ENCODE measurements around the gene RNF121.

The RNF121 gene

DNA sequence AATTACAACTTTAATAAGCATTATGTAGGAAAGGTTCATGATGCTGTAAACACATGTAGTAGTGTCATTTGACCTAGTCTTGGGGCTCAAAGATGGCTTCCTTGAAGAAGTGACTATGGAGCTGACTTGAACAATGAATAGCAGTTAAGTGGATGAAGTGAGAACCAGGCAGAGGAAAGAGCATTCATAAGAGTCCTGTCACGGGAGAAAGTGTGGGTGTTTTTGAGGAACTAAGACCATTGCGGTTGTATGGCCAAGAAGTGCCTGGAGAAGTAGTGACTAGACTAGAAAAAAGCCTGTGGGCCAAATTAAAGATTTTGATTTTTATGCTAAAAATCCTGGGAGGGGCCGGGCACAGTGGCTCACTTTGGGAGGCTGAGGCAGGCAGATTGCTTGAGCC lies 62.6 kb downstream of the RNF121 start:
- DNase-seq: no peak

DNA sequence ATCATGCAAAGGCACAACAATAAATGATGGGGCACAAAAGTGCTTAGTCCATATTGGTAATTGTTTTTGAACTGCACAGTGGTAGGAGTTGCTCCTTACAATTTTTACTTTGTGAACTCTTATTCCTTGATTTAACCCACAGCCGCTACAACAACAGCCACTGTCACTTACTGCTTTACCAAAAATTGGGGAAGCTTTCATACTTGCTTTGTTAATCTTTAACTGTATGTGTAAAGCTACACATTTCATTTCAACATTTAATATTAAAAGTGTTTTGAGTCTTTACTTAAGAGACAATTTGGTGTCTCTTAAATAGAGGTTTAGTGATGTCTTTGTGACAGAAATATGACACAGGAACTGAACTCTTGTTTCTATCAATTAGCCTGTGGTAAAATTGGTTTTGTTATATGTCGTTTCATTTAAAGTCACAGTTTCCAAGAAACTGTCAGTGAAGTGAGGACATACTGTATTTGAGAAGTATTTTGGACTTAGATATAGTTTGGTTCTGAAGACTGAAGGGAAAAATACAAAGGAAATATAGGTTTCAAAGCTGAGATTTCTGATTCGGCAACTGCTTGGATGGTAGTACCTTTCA lies 63.4 kb downstream of the RNF121 start:
- no peak for DNase-seq

DNA sequence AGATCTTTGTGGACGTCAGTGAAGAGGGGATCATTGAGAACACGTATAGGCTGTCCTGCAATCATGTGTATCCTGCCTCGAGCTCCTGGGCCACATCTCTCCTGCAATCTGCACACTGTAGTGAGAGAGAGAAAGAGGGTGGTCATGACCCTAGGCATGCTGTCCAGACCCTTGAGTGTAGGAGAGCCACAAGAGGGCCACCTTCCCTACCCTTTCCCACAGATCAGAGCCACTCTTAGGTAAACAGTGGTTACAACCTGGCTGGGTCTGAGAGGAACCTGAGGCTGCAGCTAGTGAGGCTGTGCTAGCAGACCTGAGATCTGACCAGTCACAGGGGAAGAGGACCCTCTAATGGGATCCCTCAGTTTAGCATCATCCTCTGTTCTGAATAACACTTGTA lies 65.9 kb downstream of the RNF121 start:
- no peak for DNase-seq

DNA sequence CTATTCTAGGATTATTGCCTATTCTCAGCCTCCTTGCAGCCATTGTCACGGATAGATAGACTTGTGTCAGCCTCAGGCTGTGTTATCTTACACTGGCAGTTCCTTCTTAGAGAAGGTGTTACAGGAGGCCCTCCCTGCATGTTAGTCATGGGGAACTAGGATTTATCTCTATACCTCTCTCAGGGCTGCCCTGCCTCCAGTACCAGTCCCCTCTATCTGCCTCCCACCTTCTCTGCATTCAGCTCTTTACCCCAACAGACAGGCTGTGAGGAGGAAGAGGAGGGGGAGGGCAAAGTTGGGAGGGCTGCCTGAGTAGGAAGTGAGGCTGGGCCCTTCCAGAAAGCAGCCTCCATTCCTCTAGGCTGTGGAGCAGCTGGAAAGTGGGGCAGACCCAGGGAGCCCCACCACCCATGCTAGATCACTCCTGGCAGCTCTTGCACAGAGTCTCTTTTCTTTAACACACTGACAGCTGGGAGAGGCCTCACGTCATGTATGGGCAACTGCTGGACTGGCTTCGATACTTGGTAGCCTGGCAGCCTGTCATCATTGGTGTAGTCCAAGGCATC lies 67.0 kb downstream of the RNF121 start:
- DNase-seq: no peak

DNA sequence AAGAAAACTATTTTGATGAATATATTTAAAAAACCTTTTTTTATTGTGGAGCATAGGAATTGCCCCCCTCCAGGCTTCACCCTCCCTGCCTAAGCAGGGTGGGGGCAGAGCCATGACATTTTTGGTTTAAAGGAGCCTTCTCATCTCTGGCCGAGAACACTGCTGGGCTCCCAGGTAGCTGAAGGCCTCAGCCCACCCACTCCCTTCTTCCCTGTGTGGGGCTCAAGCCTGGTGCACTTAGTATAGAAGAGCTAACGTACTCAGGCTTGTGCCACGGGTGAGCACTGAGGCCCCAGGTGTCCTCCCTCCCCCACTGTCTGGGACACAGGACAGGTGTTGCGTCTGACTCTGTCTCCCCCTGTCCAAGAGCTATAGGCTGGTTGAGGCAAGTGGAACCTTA lies 67.7 kb downstream of the RNF121 start:
- DNase-seq: no peak

DNA sequence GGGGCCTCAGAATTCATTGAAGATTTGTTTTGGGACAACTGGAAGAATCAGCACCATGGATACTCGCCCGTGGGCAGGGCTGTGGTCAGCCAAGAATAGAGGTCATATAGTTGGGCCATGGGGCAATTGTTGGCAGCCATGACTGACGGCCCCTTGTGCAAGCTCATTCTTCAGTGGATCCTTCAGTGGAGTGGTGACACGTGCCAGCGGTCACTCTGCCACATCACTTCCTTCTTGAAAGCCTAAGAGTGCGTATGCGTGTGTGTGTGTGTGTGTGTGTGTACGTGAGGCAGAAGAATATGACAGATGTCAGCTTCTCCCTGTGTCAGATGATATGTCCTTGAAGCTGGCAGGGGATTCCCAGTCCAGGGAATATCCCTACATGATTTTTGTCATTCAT lies 68.1 kb downstream of the RNF121 start:
- DNase-seq: no peak

DNA sequence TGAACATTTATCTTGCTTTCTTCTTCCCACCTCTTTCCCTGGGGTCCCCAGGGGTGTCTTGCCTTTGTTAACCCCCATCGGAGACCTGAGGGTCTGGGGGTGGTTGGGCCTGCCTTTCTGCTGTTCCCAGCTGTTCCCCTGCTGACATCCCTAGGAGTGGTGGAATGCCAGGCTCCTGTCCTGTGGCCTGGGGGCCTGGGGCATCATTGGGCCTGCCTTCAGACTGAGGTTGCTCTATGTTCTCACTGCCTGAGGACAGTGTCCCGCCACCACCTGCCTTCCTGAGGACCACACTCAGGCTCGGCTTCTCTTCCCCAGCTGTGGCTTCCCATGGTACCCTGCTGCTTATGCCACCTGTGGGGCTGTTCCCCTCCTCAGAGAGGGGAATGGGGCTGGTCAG lies 68.7 kb downstream of the RNF121 start:
- no peak for DNase-seq

DNA sequence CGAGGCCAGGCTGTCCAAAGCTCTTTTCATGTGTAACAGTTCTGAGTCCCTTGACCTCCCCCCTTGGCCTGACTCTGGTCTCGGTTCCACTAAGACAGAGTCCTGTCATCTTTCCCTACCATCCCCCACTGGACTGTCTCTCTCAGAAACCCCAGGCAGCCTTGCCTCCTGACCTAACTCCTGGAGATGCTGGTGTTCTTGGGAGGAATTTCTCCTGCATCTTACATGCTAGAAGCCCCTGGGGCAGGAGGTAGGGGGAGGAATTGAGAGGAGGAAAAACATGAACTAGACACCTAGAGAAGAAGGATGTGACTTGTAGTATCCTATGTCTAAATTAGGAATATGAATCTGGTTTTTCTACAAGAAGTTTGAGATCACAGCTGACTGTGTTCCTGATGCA lies 69.2 kb downstream of the RNF121 start:
- DNase-seq: no peak

DNA sequence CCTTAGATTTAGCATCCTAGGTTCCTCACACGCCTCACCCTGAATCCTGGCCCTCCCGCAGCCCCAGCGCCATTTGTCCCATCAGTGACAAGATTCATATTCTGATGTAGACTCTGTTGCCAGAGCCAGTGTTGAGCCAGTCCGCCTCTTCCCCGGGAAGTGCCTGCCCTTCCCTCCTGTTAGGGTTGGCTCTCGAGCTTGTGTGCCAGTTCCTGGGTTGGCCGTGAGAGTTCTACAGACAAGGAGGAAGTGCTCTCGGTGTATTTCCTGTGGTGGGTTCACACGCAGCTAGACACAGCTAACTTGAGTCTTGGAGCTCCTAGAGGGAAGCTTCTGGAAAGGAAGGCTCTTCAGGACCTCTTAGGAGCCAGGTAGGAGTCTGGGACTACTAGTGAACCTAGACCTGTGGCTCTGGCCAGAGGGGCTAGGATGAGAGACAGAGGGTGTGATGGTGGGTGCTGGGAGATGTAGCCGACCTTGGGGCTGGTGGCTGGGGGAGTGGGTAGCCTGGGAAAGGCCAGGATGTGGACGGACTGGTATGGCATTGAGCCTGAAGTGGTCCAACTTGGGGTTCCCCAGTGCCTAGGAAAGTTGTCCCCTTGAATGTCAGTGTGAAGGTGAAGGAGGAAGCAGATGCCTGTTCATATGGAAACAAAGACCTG lies 69.9 kb downstream of the RNF121 start, which contains the start of gene IL18BP:
IL18BP (plus strand) TSS at position 261 of the 662 bp plus-strand sequence. CDS start 1,076 bp downstream, outside the sequence.
- no peak for DNase-seq

DNA sequence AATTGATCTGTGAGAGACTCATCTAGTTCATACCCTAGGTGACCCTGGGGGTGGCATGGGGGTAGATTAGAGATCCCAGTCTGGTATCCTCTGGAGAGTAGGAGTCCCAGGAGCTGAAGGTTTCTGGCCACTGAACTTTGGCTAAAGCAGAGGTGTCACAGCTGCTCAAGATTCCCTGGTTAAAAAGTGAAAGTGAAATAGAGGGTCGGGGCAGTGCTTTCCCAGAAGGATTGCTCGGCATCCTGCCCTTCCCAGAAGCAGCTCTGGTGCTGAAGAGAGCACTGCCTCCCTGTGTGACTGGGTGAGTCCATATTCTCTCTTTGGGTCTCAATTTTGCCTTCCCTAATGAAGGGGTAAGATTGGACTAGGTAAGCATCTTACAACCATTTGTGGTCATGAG lies 70.5 kb downstream of the RNF121 start:
- DNase-seq: no peak

DNA sequence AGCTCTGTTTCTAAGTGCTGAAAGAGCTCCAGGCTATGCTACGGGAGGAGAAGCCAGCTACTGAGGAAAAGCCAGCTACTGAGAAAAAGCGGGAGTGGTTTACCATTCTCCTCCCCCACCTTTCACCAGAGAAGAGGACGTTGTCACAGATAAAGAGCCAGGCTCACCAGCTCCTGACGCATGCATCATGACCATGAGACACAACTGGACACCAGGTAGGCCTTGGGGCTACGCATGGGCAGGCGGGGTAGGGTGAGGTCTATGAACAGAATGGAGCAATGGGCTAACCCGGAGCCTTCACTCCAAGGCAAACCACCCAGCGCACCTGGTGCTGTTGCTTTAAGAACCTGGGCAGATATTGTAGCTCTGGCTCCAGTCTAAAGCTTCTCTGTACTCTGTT lies 71.0 kb downstream of the RNF121 start:
- DNase-seq: no peak

DNA sequence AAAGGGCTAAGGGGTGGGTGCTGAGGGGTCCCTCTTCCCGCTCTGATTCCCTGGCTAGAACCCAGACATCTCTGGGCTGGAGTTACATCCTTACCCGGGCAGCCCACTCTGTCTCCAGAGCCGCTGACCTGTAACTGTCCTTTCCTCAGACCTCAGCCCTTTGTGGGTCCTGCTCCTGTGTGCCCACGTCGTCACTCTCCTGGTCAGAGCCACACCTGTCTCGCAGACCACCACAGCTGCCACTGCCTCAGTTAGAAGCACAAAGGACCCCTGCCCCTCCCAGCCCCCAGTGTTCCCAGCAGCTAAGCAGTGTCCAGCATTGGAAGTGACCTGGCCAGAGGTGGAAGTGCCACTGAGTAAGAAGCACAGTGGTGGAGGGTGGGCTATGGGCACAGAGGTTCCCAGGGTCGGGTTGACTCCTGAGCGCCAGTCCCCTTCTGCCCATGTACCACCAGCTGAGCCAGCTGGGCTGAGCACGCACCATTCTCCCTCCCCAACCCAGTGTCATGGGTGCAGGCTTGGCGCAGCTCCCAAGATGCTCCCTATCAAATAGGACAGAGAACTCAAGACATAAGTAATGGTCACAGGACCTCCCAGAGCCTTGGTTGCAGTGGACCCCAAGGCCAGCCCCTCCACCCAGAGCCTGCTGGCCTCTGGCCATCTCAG lies 71.5 kb downstream of the RNF121 start:
- DNase-seq: no peak

DNA sequence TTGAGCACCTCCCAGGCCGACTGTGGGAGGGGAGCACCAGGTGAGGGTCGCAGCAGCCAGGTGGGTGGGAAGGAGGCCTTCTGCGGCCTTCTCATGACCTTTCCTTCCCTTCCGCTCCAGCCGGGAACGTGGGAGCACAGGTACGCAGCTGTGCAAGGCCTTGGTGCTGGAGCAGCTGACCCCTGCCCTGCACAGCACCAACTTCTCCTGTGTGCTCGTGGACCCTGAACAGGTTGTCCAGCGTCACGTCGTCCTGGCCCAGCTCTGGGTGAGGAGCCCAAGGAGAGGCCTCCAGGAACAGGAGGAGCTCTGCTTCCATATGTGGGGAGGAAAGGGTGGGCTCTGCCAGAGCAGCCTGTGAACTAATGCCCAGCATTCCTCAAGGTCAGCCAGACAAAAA lies 72.4 kb downstream of the RNF121 start:
- DNase-seq: no peak

DNA sequence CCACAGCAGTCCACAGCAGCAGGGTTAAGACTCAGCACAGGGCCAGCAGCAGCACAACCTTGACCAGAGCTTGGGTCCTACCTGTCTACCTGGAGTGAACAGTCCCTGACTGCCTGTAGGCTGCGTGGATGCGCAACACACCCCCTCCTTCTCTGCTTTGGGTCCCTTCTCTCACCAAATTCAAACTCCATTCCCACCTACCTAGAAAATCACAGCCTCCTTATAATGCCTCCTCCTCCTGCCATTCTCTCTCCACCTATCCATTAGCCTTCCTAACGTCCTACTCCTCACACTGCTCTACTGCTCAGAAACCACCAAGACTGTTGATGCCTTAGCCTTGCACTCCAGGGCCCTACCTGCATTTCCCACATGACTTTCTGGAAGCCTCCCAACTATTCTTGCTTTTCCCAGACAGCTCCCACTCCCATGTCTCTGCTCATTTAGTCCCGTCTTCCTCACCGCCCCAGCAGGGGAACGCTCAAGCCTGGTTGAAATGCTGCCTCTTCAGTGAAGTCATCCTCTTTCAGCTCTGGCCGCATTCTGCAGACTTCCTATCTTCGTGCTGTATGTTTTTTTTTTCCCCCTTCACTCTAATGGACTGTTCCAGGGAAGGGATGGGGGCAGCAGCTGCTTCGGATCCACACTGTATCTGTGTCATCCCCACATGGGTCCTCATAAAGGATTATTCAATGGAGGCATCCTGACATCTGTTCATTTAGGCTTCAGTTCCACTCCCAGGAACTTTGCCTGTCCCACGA lies 73.2 kb downstream of the RNF121 start:
- DNase-seq: no peak

DNA sequence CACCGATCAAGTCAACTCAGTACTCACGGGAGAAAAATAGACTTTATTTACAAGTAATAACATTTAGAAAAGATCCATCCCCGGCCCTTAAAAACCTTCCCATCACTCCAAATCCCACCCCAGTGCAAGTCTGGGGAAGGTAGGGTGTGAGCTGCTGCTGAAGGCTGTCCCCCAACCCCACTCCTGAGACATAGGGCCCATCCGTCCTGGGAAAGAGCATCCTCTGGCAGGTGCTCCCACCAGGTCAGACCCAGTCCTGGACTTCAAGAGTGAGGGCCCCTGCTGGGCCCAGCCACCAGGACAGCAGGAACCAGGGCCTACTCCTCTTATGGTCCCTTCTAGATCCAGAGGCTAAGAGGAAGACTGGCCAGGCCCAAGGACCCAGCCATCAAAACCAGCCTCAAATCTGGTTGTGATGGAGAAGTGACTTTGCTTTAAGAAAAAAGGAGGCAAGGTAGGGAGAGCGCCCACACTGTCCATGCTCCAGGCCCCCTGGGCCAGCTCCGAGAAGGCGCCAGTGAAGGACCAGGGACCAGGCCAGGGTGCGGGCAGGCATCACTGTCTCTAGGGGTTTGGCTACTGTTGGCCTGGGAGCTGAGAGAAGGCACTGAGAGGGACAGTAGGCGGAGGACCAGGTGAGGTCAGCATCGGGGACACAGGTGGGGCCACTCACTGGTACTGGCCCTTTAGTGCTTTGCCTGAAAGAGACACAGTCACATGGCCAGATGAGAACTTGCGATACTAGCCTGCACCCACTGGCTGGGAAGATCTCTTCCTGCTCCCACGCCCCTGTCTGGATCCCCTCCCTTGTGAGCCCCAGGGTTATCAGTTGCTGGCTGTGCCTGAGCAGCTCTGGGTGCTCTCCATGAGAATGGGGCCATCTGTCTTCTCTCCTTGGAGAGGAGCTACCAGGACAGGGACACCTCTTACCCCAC lies 74.3 kb downstream of the RNF121 start:
- DNase-seq: no peak

DNA sequence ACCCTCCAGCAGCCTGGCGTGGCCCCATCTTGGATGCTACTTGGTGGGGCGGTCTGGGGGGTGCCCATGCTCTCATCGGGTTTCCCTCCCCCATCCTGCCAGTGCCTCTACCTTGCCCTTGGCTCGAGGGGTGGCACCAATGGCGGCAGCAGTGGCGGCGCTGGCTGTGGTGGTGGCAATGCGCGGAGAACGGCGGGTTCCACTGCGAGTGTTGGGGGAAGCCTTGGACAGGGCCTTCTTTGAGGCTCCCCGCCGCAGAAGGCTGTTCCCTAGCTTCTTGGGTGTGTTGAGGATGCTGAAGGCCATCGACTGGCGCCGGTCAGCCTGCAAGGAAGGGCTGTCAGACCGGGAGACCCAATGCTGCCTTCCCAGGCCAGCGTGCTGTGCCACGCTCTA lies 74.9 kb downstream of the RNF121 start:
- DNase-seq: no peak

DNA sequence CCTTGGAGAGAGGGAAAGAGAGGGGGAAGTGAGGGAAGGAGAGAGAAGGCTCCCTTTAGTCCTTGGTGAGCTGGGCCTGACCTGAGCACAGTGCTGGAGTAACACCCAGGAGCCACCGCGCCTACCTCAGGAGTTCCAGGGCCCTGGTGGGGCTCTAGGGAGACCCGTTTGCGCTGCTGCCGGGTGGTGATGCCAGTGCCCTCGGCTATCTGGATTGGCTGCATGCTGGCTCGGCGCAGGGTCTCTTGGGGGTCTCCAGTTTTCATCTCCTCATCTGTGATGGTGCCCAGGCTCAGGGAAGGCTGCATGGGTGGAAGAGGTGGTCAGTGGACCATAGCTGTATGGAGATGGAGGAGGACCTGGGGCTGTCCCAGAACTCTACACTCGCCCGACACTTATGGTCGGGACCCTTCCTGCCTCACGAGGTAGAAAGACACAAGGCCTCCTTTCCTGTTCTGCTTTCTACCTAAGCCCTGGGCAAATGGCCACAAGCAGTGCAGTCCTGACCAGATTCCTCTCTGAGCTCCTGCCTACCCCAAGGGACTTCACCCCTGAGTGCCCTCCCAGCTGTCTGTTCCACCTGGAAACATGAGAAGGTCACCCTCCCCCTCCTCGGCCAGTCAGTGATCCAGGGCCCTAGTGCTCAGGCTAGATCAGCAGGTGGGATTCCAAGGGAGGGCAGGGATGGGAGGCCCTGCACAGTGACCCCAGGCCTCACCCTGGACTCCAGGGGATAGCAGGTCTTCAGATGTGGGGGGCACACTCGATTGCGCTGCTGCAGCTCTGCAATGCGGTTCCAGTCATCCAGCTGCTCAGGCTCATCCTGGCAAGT lies 75.9 kb downstream of the RNF121 start:
- no peak for DNase-seq

DNA sequence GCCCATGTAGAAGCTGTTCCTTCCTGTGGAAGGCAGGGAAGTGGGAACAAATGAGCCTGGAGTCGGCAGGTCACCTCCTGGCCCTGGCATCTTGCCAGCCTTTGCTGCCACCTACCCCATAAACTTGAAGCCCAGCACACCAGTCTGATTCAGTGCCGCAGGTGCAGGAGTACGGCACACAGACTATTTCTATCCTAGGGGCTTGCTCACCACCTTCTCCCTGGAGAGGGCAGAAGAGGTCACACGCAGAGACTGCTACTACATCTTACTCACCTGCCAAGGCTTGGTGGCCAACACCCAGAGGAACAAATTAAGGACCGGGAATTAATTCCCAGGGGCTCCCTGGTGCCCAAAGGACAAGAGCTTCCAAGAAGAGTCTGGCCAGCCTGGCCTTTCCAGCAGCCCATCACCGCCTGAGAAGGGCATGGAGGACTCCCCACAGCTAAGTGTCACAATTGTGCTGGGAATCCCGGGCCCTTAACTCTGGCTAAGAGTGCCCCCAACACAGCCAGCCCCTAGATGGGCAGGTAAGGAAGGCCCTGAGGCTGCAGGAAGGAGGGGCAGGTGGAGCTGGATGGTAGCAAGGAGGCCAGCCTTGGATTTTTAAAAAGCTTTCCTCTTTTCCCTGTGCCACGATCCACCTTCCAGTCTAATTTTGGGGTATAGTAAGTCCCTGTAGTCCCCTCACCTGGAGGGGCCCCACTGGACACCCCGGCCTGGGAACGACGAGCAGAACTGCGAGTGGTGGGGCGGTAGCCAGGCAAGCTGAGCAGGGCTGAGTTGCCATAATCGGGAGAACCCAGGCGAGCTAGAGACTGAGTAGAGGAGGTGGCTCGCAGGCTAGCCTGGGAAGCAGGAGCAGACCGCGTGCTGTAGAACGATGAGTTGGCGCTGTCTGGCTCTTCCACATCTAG lies 76.8 kb downstream of the RNF121 start:
- DNase-seq: no peak

DNA sequence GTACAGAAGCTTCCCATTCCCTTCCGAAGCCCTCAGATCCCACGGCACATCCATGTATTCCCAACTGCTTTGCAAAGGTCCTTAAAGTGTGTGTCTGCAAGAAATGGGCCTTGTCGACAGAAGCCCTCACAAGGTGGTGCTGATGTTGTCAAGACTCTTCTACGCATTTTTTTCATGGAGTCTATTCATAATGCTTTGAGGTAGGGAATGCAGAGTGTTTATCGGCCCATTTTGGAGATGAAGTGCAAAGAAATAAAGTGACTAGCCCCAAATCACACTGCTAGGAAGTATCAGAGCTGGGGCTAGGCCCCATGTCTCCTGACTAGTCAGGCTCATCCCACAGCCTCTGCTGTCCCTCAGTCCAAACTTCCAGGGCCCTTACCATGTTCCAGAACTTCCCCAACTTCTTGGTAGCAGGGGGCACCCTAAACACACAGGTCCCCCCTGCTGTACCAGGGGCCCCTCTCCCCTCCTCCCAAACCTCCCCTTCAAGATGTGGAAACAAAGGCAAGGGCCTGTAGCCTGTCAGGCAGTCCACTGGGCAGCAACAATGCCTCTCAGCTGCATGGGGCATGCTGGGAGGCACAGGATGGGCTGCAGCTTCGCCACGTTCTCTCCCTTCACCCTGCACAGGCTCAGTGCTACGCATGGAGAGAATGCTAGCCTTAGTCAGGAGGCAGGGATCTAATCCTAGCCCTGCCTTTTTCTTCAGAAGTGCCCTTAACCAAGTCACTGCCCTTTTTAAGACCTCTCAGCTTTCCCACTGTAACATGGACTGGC lies 77.7 kb downstream of the RNF121 start:
- DNase-seq: no peak

Measured in stimulated activated CD8-positive, alpha-beta memory T cell treated with anti-CD3 and anti-CD28 coated beads, Interleukin-4, amount 100 ng/mL, for 48 hours (primary cell).